ENCODE measurements around the gene KRTAP5-9.
"Not testable (repeated sequence)": the region's sequence is repeated elsewhere in the genome, so short reads cannot be mapped to it uniquely, and the experiment has no call there.

Gene KRTAP5-9

DNA sequence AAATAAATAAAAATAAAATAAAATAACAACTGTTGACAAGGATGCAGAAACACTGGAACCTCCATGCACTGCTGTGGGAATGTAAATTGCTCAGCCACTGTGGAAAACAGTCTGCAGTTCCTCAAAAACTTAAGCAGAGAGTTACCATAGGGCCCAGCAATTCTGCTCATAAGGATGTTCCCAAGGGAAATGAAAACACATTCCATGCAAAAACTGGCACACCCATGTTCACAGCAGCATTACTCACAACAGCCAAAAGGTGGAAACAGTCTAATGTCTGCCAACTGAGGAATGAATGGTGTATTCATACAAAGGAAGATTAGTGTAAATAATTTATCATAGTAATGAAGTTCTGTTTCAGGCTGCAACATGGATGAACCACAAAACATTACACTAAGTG lies 13.9 kb downstream of the KRTAP5-9 start:
- no peak for DNase-seq (ENCODE audit: low read depth)

DNA sequence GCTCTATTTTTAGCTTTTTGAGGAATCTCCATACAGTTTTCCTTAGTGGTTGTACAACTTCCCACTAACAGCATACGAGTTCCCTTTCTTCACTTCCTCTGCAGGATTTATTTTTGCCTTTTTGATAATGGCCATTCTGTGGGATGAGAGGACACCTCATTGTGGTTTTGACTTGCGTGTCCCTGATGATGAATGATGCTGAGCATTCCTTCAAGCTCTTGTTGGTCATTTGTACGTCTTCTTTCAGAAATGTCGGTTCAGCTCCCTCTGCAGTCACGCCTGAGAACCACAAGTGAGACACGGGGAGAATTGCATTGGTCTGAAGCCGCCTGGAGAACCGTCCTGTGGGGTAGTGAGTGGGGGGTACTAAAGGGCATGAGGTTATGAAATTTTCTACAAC lies 15.2 kb downstream of the KRTAP5-9 start:
- DNase-seq (ENCODE audit: low read depth): no peak

DNA sequence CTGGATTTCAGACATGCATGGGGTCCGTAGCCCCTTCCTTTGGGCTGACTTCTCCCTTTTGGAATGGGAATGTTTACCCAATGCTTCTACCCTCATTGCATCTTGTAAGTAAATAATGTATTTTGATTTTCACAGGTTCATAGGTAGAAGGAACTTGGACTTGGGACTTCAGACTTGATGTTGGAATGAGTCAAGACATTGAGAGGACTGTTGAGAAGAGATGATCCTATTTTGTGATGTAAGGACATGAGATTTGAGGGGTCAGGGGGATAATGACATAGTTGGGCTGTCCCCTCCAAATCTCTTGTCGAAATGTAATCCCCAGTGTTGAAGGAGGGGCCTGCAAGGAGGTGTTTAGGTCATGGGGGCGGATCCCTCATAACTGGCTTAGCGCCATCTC lies 16.2 kb downstream of the KRTAP5-9 start:
- no peak for DNase-seq (ENCODE audit: low read depth)

DNA sequence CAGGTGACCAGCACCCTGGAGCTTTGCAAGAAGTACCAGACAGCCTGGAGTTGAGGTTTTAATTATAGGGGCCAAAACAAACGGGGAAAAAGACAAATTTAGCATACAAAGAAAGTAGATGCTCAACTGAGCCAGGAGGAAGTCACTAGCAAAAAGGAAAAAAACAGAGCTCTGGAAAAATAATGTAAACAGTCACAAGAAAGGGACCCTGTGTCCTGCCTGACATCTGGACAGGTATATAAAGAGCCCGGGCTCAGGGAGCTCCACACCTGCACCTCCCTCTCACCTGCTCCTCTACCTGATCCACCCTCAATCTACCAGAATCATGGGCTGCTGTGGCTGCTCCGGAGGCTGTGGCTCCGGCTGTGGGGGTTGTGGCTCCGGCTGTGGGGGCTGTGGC lies 17.0 kb downstream of the KRTAP5-9 start, which contains the start of gene KRTAP5-10:
TSS of gene KRTAP5-10 (plus strand) at position 301 of the 400 bp plus-strand sequence. CDS start at position 326, 25 bp downstream.
- DNase-seq (ENCODE audit: low read depth): no peak

GRCh38 chr11:71566081-71566620 lies 17.9 kb downstream of the KRTAP5-9 start:
- DNase-seq (ENCODE audit: low read depth): no peak

GRCh38 chr11:71566626-71567599 lies 18.7 kb downstream of the KRTAP5-9 start:
- not testable (repeated sequence) for DNase-seq (ENCODE audit: low read depth)

DNA sequence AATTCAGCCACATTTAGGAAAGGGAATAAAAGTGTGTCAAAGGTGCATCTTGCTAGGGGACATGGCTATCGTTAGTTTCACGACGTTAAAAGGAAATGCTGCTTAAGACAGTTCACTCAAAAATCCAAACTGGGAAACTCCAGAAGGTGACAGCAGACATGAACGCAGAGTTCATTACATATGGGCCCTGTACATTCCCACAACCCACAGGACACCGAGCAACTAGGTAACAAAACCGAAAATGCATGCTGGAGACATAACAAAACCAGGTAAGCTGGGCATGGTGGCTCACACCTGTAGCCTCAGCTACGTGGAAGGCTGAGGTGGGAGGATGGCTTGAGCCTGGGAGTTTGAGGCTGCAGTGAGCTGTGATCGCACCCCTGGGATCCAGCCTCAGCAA lies 19.4 kb downstream of the KRTAP5-9 start:
- not testable (repeated sequence) for DNase-seq (ENCODE audit: low read depth)

- no peak for DNase-seq (ENCODE audit: low read depth)
Measured at GRCh38 chr11:71568704-71569349, 20.6 kb downstream of the KRTAP5-9 start.

- not testable (repeated sequence) for DNase-seq (ENCODE audit: low read depth)
Measured at GRCh38 chr11:71571101-71571850, 23.1 kb downstream of the KRTAP5-9 start.

DNA sequence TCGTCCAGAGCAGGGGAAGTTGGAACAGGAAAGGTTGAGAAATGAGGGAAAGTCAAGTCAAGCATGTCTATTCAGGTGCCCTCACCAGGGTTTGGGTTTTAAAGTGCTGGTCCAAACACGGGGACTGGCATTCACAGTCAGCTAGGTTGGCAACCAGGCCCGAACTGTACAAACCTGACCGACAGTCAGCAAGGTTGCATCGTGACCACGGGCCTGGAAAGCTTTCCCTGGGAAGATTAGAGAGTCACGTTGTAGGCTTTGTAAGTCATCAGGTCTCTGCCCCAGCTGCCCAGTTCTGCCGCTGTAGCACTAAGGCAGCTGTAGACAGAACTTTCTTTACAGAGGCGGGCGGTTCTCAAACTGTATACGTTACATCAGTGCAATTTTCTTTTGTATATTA lies 24.6 kb downstream of the KRTAP5-9 start:
- no peak for DNase-seq (ENCODE audit: low read depth)

DNA sequence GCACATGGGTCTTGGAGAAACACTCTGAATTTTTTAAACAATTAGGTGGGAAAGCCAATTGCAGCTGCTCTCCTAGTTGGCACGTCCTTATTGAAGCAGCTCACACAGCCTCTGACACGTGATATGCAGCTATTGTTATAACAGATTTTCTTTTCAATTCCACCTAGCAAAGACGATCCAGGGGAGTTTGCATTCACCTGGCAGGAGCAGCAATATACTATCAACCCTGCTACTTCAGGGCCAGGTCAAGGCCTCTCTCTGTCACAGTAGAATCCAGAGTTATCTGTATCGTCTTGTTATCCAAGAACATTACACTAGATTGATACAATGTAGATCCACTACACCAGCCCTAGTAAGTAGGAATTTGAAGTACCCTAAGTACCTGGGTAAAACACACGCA lies 26.2 kb downstream of the KRTAP5-9 start:
- no peak for DNase-seq (ENCODE audit: low read depth)

DNA sequence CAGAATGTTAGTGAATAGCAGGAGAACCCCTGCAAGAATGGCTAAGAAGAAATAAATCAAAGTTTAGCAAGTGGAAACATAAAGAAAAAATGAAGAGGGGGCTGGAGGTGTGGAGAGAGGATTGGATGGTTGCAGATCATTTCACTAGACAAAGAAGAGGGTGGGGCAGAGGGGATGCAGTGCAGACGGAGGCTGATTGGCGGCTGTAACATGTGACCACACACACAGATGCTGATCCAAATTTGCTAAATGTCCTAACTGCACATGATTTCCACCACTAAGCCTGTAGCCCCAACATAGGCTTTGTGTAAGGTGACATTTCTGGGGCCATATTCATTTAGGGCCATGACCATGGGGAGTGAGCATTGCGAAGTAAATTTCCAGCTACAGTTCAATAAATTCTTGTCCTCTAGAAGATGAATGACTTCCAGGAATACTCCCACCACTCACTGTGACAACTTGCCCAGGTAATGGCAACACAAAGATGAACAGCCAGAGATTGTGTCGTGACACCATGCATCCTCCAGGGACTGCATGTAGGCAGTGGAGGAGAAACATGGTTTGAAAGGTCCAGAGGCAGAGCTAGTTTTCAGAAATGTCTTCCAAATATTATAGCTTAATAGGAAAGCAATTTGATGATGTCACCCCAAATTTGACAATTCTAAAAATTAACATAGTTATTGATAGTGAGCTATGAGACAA lies 27.7 kb downstream of the KRTAP5-9 start:
- DNase-seq (ENCODE audit: low read depth): no peak

DNA sequence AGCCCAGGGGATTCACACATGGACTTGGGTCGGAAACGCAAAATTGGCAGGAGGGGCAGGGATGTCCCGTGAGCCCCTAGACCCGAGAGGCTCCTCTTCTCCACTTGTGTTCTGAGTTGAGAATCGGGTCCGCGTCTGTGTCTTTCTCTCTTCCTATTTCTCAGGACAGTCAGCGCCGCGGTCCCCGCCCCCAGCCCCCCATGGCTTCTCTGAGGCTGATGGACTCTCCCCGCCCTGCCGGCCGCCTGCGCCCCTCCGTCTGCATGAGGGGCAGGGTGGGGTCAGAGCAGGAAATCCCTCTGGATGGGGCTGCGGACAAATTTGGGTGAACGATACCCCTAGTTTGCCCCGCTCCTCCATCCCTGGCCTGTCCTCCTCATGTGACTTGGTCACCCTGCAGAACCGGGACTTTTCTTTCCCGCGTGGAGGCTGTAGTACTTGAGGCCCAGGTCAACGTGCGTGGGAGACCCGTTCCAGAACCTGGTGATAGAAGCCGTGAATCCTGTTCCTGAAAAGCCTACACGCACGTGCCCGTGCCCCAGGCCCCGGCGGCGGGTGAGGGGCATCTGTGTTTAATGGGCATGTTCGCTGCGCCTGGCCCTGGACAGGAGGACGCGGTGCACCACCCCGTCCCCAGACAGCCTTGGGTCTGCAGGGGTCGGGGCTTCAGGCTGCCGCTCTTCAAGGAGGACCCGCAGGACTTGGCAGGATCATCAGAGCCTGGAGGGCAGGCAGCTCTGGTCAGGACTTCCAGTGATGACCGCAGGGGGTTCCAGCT lies 28.7 kb downstream of the KRTAP5-9 start:
- DNase-seq (ENCODE audit: low read depth): not testable (repeated sequence)

GRCh38 chr11:71577469-71578004 lies 29.3 kb downstream of the KRTAP5-9 start:
- no peak for DNase-seq (ENCODE audit: low read depth)

DNA sequence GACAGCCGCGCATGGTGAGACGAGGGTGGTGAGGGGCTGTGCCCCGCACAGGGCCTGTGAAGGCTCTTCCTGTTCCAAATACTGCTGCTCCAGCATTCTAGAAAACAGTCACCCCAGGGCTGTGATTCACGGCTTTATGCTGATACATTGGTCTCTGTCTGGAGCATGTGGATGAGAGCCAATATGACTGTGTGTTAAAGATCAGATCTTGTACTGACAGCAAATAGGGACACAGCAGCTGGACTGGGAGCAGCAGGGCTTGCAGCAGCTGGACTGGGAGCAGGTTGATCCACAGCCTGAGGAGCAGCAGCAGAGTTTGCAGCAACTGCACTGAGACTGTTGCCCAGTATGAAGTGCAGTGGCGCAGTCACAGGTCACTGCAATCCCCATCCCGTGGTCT lies 31.3 kb downstream of the KRTAP5-9 start:
- DNase-seq (ENCODE audit: low read depth): not testable (repeated sequence)

DNA sequence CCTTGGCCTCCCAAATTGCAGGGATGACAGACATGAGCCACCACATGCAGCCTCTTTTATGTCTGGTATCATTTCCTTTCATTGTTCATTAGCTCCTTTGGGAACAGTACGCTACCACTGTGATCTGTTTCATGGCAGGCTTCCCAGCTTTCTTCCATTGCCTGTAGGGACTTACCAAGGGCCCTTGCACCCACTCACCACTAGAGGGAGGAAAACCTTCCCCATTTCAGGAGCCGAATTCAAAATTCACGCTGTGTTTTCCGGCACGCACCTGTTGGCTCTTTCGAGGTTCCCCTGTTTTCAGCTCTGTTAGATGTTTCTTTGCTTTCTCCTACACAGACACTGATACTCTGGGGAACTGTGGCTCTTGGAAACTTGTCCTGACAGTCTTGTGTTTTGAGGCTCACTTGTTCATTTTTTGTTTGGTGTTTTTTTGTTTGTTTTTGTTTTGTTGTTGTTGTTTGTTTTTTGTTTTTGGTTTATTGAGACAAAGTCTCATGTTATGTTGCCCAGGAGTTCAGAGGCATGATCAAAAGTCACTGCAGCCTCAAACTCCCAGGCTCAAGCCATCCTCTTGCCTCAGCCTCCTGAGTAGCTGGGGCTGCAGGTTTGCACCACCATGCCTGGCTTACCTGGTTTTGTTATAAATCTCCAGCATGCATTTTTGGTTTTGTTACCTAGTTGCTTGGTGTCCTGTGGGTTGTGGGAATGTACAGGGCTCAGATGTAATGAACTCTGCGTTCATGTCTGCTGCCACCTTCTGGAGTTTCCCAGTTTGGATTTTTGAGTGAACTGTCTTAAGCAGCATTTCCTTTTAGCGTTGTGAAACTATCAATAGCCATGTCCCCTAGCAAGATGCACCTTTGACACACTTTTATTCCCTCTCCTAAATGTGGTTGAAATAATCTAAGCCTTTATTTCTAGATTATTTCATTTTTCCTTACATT lies 32.1 kb downstream of the KRTAP5-9 start:
- peak; percentile 57 for DNase-seq (ENCODE audit: low read depth)

DNA sequence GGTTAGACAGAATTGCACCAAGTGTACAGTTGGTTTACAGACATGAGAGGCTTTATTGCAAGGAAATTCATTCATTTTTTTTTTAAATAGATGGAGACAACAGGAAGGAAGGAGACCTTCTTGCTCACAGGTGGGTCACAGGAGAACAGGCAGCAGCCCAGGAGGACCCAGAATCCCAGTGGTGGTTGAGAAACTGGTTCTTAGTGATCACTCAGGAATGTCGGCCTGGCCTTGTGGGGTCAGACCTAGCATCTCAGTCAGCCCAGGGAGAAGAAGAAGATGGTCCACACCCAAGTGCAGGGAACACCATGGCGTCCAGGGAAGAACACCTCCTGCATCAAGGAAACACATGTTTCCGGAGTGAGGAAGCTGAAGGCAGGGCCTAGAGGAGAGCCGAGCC lies 33.6 kb downstream of the KRTAP5-9 start:
- no peak for DNase-seq (ENCODE audit: low read depth)

GRCh38 chr11:71582309-71582895 lies 34.2 kb downstream of the KRTAP5-9 start, which contains the start of gene KRTAP5-11:
TSS of gene KRTAP5-11 (minus strand) at chr11:71582875. CDS start at chr11:71582837, 38 bp downstream.
- no peak for DNase-seq (ENCODE audit: low read depth)

GRCh38 chr11:71582969-71583368 lies 34.7 kb downstream of the KRTAP5-9 start:
- not testable (repeated sequence) for DNase-seq (ENCODE audit: low read depth)
